ENCODE results near the gene SEC23A.
"Not testable (repeated sequence)": the region's sequence is repeated elsewhere in the genome, so short reads cannot be mapped to it uniquely, and the experiment has no call there.

Gene SEC23A

DNA sequence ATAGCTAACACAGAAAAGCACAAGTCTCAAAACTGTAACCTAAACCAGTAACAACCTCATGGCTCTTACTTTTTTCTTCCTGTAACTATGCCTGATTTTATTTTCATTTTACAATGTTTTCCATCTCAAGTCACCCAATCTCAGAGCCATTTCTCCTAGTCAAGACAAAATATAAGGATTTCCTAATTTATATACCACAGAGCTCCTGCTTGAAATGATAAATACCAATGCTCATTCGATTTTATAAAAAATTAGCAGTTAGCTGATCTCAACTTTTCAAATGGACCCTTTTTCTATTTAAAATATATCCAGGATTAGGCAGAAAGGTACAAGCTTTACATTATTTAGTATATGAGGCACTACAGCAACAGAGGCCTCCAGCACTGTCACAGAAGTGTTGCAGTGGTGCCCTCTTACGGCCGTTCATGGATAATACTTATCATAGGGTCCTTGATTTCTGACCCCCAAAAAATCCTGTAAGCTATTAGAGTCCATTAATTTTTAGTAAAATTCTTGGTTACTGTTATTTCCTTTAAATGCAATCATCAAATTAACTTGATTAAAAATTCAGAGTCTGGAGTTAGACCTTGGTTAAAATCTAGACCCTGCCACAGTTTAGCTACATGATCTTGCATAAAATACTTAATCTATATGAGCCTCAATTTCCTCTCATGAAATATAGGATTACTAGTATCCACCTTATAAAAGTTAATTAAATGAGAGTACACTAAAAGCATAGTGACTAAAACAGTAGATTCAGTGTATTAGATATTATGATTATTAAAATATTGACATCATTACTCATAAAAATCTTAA lies 68.3 kb downstream of the SEC23A start:
- Histone ChIP-seq H3K4me3 (ENCODE audit: low read depth in 1 of 2, low read length in 2 of 2) (no peak overlapping the region), H3K27ac (ENCODE audit: low read depth, low read length) (no peak overlapping the region), H3K27me3 (ENCODE audit: control insufficient read depth in 1 of 2, insufficient read depth in 2 of 2, low read length in 2 of 2) (no peaks in the 10 kb centered on the region), H3K36me3 (ENCODE audit: control insufficient read depth in 1 of 2, insufficient read depth in 2 of 2, low read length in 2 of 2) (peaks cover 52 to 67% of the 10 kb centered on the region in 2 donors), H3K9me3 (ENCODE audit: control insufficient read depth in 1 of 2, low read length in 2 of 2) (no peaks in the 10 kb centered on the region), H3K9ac (ENCODE audit: low read depth in 1 of 2, low read length in 2 of 2) (no peak overlapping the region), H3K4me1 (ENCODE audit: control insufficient read depth in 1 of 2, insufficient read depth in 2 of 2, low read length in 2 of 2) (no peaks in the 10 kb centered on the region)

DNA sequence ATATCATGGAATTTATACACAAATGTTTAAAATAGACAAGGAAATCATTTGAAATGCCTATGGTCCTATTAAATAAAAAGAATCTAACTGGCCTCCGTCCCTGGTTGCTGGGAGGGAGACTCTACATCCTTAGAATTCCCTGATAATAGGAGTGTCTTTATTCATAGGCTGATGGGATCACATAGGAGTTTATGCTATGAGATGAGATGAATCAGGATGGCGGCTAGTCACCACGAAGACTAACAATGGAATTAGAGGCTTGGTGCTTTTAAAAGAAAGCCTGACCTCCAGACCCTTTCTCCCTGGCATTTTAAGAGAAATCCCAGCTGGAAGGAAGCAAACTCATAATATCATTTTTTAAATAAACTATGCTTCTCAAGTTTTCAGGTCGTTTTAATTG lies 69.7 kb downstream of the SEC23A start:
- H3K4me1 ChIP-seq (ENCODE audit: control insufficient read depth in 1 of 2, insufficient read depth in 2 of 2, low read length in 2 of 2) = no peaks in the 10 kb centered on the region
- no peaks in the 10 kb centered on the region for H3K9me3 ChIP-seq (ENCODE audit: control insufficient read depth in 1 of 2, low read length in 2 of 2)
- no peak overlapping the region for H3K27ac ChIP-seq (ENCODE audit: low read depth, low read length)
- H3K27me3 ChIP-seq (ENCODE audit: control insufficient read depth in 1 of 2, insufficient read depth in 2 of 2, low read length in 2 of 2) = no peaks in the 10 kb centered on the region
- peaks cover 43 to 61% of the 10 kb centered on the region in 2 donors for H3K36me3 ChIP-seq (ENCODE audit: control insufficient read depth in 1 of 2, insufficient read depth in 2 of 2, low read length in 2 of 2)
- H3K4me3 ChIP-seq (ENCODE audit: low read depth in 1 of 2, low read length in 2 of 2) = no peak overlapping the region
- H3K9ac ChIP-seq (ENCODE audit: low read depth in 1 of 2, low read length in 2 of 2) = no peak overlapping the region

DNA sequence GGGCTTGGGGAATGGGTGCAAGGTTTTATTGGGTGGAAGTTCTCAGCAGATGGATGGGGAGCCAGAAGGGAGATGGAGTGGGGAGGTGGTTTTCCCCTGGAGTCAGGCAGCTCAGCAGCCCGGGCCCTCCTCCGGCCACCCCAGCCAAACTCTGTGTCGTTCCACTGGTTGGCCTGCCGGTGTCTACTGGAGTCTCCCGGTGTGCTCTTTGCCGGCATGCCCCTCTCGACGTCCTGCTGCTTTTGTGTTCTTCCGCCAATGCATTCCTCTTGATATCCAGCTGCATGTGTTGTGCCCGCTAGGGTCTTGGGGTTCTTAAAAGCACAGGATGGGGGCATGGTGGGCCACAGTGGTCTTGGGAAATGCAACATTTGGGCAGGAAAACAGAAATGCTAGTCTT lies 72.8 kb downstream of the SEC23A start:
- no peak overlapping the region for H3K27ac ChIP-seq (ENCODE audit: low read depth, low read length)
- peaks cover 3 to 17% of the 10 kb centered on the region in 2 donors for H3K4me1 ChIP-seq (ENCODE audit: control insufficient read depth in 1 of 2, insufficient read depth in 2 of 2, low read length in 2 of 2)
- H3K27me3 ChIP-seq (ENCODE audit: control insufficient read depth in 1 of 2, insufficient read depth in 2 of 2, low read length in 2 of 2) = no peaks in the 10 kb centered on the region
- H3K9ac ChIP-seq (ENCODE audit: low read depth in 1 of 2, low read length in 2 of 2) = no peak overlapping the region
- H3K4me3 ChIP-seq (ENCODE audit: low read depth in 1 of 2, low read length in 2 of 2) = no peak overlapping the region
- H3K36me3 ChIP-seq (ENCODE audit: control insufficient read depth in 1 of 2, insufficient read depth in 2 of 2, low read length in 2 of 2) = peaks cover 23 to 41% of the 10 kb centered on the region in 2 donors
- no peaks in the 10 kb centered on the region for H3K9me3 ChIP-seq (ENCODE audit: control insufficient read depth in 1 of 2, low read length in 2 of 2)

DNA sequence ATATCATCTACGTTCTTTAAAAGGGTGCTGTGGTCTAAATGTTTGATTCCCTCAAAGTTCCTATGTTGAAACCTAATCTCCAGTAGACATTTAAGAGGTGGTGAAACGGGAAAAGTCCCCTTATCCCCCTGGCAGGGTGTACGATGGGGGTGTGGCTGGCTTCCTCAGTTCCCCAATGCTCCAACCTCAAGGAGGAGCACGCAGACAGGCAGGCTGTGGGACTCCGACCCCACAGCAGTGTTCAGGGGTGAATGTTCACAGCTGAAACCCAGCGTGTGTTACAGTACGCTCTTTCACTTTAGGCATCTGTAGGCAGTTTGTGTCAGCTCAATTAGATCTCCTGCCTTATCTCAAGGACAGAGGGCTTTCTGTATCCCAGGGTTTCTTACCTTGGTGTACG lies 73.2 kb downstream of the SEC23A start:
- Histone ChIP-seq H3K27ac (ENCODE audit: low read depth, low read length) (no peak overlapping the region), H3K9ac (ENCODE audit: low read depth in 1 of 2, low read length in 2 of 2) (no peak overlapping the region), H3K4me3 (ENCODE audit: low read depth in 1 of 2, low read length in 2 of 2) (no peak overlapping the region), H3K36me3 (ENCODE audit: control insufficient read depth in 1 of 2, insufficient read depth in 2 of 2, low read length in 2 of 2) (peaks cover 23 to 39% of the 10 kb centered on the region in 2 donors), H3K4me1 (ENCODE audit: control insufficient read depth in 1 of 2, insufficient read depth in 2 of 2, low read length in 2 of 2) (peaks cover 4 to 22% of the 10 kb centered on the region in 2 donors), H3K9me3 (ENCODE audit: control insufficient read depth in 1 of 2, low read length in 2 of 2) (no peaks in the 10 kb centered on the region), H3K27me3 (ENCODE audit: control insufficient read depth in 1 of 2, insufficient read depth in 2 of 2, low read length in 2 of 2) (no peaks in the 10 kb centered on the region)

DNA sequence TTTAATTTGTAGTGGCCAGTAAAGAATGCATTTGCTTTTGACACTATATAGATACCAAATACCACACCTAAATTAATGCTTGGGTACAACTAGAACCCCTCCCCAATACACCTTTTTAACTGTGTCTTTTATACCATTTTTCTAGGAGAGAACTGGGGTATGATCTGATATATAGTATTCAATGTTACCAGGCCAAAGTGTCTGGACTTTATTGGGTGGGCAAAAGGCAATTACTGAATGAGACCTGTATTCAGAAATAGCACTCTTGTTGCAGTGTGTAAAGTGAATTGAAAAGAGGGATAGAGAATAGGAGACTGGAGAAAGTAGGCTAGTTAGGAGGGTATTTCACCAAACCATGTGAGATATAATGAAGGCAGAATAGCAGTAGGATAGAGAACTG lies 74.4 kb downstream of the SEC23A start:
- no peak overlapping the region for H3K4me3 ChIP-seq (ENCODE audit: low read depth in 1 of 2, low read length in 2 of 2)
- H3K9me3 ChIP-seq (ENCODE audit: control insufficient read depth in 1 of 2, low read length in 2 of 2) = no peaks in the 10 kb centered on the region
- H3K27me3 ChIP-seq (ENCODE audit: control insufficient read depth in 1 of 2, insufficient read depth in 2 of 2, low read length in 2 of 2) = no peaks in the 10 kb centered on the region
- H3K36me3 ChIP-seq (ENCODE audit: control insufficient read depth in 1 of 2, insufficient read depth in 2 of 2, low read length in 2 of 2) = peaks cover 17 to 34% of the 10 kb centered on the region in 2 donors
- no peak overlapping the region for H3K27ac ChIP-seq (ENCODE audit: low read depth, low read length)
- peaks cover 4 to 25% of the 10 kb centered on the region in 2 donors for H3K4me1 ChIP-seq (ENCODE audit: control insufficient read depth in 1 of 2, insufficient read depth in 2 of 2, low read length in 2 of 2)
- no peak overlapping the region for H3K9ac ChIP-seq (ENCODE audit: low read depth in 1 of 2, low read length in 2 of 2)

DNA sequence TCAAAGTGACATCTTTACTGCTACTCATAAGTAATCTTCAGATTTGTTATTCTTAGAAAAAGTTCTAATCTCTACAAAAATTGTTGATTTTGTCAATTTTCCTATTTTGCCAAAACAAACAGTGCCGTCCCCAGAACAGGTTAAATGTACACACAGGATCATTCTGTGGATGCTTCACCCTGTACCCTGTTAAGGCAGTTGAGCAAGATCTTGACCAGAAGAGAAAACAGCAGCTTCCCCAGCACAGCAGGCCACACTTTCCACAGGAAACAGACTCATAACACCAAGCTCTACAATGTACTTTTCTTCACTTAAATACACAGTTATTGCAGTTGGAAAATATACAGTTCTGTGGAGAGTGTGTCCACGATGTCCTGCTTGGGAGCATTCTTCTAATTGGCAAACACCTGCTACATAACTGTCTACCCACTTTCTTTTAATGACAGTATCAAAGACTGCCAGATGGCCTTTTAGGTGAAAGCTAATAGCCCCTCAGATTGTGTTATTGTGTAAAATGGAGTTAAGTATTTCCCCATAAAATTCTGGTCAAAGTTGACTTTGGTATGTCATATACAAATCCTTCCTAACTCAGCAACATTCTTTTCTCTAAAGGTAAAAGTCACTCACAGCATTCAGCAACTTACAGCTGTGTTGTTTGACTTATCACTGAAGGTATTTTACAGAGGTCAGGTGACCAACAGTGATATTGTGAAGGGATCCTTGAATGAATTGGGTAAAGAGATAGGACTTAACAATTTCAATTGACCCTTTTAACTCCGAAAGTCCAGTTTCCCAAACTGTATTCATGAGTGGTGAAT lies 77.0 kb downstream of the SEC23A start:
- Histone ChIP-seq H3K27ac (ENCODE audit: low read depth, low read length) (no peak overlapping the region), H3K4me1 (ENCODE audit: control insufficient read depth in 1 of 2, insufficient read depth in 2 of 2, low read length in 2 of 2) (peaks cover 4 to 29% of the 10 kb centered on the region in 2 donors), H3K36me3 (ENCODE audit: control insufficient read depth in 1 of 2, insufficient read depth in 2 of 2, low read length in 2 of 2) (peaks cover 10 to 16% of the 10 kb centered on the region in 2 donors), H3K9ac (ENCODE audit: low read depth in 1 of 2, low read length in 2 of 2) (no peak overlapping the region), H3K9me3 (ENCODE audit: control insufficient read depth in 1 of 2, low read length in 2 of 2) (no peaks in the 10 kb centered on the region), H3K4me3 (ENCODE audit: low read depth in 1 of 2, low read length in 2 of 2) (no peak overlapping the region), H3K27me3 (ENCODE audit: control insufficient read depth in 1 of 2, insufficient read depth in 2 of 2, low read length in 2 of 2) (no peaks in the 10 kb centered on the region)

DNA sequence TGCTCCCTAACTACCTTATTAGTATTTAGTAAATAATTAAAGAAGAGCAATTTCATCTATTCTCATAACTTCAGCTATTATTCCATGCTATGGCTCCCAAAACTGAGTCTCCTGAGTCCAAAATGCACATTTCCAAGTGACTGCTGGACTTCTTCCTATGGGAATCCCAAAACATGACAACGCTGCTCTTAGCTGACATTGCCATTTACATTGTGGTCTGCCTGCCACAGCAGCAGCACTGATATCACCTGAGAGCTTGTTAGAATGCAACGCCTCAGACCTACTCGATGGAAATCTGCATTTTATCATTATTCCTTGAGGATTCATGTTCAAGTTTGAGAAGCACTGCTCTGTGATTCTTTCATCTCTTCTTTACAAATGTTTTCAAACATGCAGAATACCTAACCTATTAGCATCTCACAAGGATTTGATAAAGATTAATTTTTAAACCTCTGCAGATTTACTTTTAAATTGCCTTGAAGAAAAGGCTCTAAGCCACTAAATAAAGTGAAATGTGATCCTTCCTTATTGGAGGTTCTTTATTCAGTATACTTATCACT lies 77.7 kb downstream of the SEC23A start:
- no peak overlapping the region for H3K9ac ChIP-seq (ENCODE audit: low read depth in 1 of 2, low read length in 2 of 2)
- peaks cover 4 to 29% of the 10 kb centered on the region in 2 donors for H3K4me1 ChIP-seq (ENCODE audit: control insufficient read depth in 1 of 2, insufficient read depth in 2 of 2, low read length in 2 of 2)
- no peaks in the 10 kb centered on the region for H3K9me3 ChIP-seq (ENCODE audit: control insufficient read depth in 1 of 2, low read length in 2 of 2)
- H3K27me3 ChIP-seq (ENCODE audit: control insufficient read depth in 1 of 2, insufficient read depth in 2 of 2, low read length in 2 of 2) = no peaks in the 10 kb centered on the region
- H3K4me3 ChIP-seq (ENCODE audit: low read depth in 1 of 2, low read length in 2 of 2) = no peak overlapping the region
- H3K36me3 ChIP-seq (ENCODE audit: control insufficient read depth in 1 of 2, insufficient read depth in 2 of 2, low read length in 2 of 2) = peaks cover 8 to 10% of the 10 kb centered on the region in 2 donors
- no peak overlapping the region for H3K27ac ChIP-seq (ENCODE audit: low read depth, low read length)

DNA sequence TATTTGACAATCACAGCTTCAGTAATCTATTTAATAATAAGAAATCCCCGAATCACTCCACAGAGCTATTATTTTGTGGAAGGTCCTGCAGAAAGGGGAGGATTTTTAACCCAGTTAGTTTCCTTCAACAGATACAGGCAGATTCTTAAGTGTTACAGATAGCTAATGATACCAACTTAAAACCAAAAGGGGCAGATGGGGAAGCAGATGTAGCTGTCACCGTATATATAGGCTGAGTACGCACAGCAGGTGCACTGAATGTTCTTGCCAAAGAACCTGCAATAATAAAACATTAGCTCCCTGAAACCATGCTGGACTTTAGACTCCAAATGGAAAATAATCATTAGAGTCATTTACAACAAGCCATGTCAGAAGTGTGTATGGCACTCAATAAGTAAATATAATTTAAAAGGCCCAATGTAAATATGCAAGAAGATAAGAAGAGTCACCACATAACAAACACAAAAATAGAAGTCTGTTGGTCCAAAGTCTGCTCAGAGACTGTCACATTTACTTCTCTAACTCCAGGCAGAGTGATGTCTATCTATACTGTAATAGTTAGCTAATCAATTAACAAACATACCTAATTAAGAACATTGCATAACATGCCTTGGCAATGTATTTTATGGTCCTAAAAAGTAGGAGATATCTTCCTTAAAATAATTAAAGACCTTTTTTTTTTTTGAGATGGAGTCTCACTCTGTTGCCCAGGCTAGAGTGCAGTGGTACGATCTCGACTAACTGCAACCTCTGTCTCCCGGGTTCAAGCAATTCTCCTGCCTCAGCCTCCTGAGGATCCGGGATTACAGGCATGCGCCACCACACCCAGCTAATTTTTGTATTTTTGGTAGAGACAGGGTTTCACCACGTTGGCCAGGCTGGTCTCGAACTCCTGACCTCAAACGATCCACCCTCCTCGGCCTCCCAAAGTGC lies 78.8 kb downstream of the SEC23A start:
- Histone ChIP-seq H3K27ac (ENCODE audit: low read depth, low read length) (no peak overlapping the region), H3K9ac (ENCODE audit: low read depth in 1 of 2, low read length in 2 of 2) (no peak overlapping the region), H3K4me3 (ENCODE audit: low read depth in 1 of 2, low read length in 2 of 2) (peak overlapping the region in 1 of 2 donors; percentile 30), H3K9me3 (ENCODE audit: control insufficient read depth in 1 of 2, low read length in 2 of 2) (no peaks in the 10 kb centered on the region), H3K27me3 (ENCODE audit: control insufficient read depth in 1 of 2, insufficient read depth in 2 of 2, low read length in 2 of 2) (no peaks in the 10 kb centered on the region), H3K4me1 (ENCODE audit: control insufficient read depth in 1 of 2, insufficient read depth in 2 of 2, low read length in 2 of 2) (peaks cover 4 to 29% of the 10 kb centered on the region in 2 donors), H3K36me3 (ENCODE audit: control insufficient read depth in 1 of 2, insufficient read depth in 2 of 2, low read length in 2 of 2) (no peaks in the 10 kb centered on the region)

DNA sequence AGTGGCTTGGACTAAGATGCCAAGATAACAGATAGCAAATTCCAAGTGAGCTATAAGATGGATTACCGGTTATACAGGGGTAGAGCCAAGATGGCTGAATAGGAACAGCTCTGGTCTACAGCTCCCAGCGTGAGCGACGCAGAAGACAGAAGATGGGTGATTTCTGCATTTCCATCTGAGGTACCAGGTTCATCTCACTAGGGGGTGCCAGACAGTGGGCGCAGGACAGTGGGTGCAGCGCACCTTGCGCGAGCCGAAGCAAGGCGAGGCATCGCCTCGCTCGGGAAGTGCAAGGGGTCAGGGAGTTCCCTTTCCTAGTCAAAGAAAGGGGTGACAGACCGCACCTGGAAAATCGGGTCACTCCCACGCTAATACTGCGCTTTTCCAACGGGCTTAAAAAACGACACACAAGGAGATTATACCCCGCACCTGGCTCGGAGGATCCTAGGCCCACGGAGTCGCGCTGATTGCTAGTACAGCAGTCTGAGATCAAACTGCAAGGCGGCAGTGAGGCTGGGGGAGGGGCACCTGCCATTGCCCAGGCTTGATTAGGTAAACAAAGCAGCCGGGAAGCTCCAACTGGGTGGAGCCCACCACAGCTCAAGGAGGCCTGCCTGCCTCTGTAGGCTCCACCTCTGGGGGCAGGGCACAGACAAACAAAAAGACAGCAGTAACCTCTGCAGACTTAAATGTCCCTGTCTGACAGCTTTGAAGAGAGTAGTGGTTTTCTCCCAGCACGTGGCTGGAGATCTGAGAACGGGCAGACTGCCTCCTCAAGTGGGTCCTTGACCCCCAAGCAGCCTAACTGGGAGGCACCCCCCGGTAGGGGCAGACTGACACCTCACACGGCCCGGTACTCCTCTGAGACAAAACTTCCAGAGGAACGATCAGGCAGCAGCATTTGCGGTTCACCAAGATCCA lies 85.7 kb downstream of the SEC23A start:
- H3K4me1 ChIP-seq (ENCODE audit: control insufficient read depth in 1 of 2, insufficient read depth in 2 of 2, low read length in 2 of 2); H3K9ac ChIP-seq (ENCODE audit: low read depth in 1 of 2, low read length in 2 of 2); H3K27ac ChIP-seq (ENCODE audit: low read depth, low read length); H3K4me3 ChIP-seq (ENCODE audit: low read depth in 1 of 2, low read length in 2 of 2); H3K36me3 ChIP-seq (ENCODE audit: control insufficient read depth in 1 of 2, insufficient read depth in 2 of 2, low read length in 2 of 2); H3K27me3 ChIP-seq (ENCODE audit: control insufficient read depth in 1 of 2, insufficient read depth in 2 of 2, low read length in 2 of 2); H3K9me3 ChIP-seq (ENCODE audit: control insufficient read depth in 1 of 2, low read length in 2 of 2): not testable (repeated sequence)

Data from duodenal mucosa (tissue), 2 donors.